Loucy (cell line): Measurements from ENCODE around the gene ADPRM.

ENCODE experiments used
- CTCF ChIP-seq: fragments of 200-600 bp; sonication (generic); conservative IDR thresholded peaks from 2 replicates; pipeline ENCODE4 v1.5.1; 2014; ENCODE audit warnings: mild to moderate bottlenecking, antibody characterized with exemption, low read length
- EZH2phosphoT487 ChIP-seq: fragments of 200-600 bp; IDR thresholded peaks from 2 replicates; pipeline ENCODE4 v1.6.1; 2018; ENCODE audit warnings: antibody characterized with exemption, mild to moderate bottlenecking, moderate library complexity, borderline replicate concordance

- no peak for TF ChIP-seq CTCF
- TF ChIP-seq EZH2phosphoT487 = no peak
Observed at GRCh38 chr17:10713318-10713717, 15.9 kb downstream of the ADPRM start.
